NAMALWA (cell line): ENCODE data around the gene STOX2.

Experiments
- DNase-seq: peaks from one replicate; pipeline ENCODE4 v3.0.0-alpha.2; 2015; ENCODE audit warnings: low spot score

Gene STOX2

GRCh38 chr4:183897193-183897592 is 7.9 kb upstream of the STOX2 start:
- no peak for DNase-seq

- DNase-seq, result no peak
Observed at GRCh38 chr4:183898456-183898855, 6.7 kb upstream of the STOX2 start.

- no peak for DNase-seq
Observed at GRCh38 chr4:183903021-183903760, 1.9 kb upstream of the STOX2 start.

- DNase-seq, result no peak
Observed at GRCh38 chr4:183905593-183906488, 734 bp downstream of the STOX2 start.

GRCh38 chr4:183906489-183906738 is 1.3 kb downstream of the STOX2 start:
- DNase-seq, result no peak

GRCh38 chr4:183906739-183907651 is 1.9 kb downstream of the STOX2 start:
- no peak for DNase-seq

- DNase-seq, result peak; percentile 19
Observed at GRCh38 chr4:183907871-183908683, 3.0 kb downstream of the STOX2 start.

- DNase-seq, result no peak
Observed at GRCh38 chr4:183909187-183909586, 4.1 kb downstream of the STOX2 start.

GRCh38 chr4:183909801-183910200 is 4.7 kb downstream of the STOX2 start:
- no peak for DNase-seq

- no peak for DNase-seq
Observed at GRCh38 chr4:183912585-183912984, 7.5 kb downstream of the STOX2 start.

GRCh38 chr4:183915976-183916375 is 10.9 kb downstream of the STOX2 start:
- DNase-seq, result no peak

- no peak for DNase-seq
Observed at GRCh38 chr4:183918696-183919095, 13.6 kb downstream of the STOX2 start.

GRCh38 chr4:183919141-183919540 is 14.0 kb downstream of the STOX2 start:
- DNase-seq, result no peak

- peak; percentile 33 for DNase-seq
Observed at GRCh38 chr4:183920512-183920911, 15.4 kb downstream of the STOX2 start.

- no peak for DNase-seq
Observed at GRCh38 chr4:183921335-183921734, 16.2 kb downstream of the STOX2 start.

GRCh38 chr4:183924362-183925044 is 19.4 kb downstream of the STOX2 start:
- no peak for DNase-seq

- no peak for DNase-seq
Observed at GRCh38 chr4:183926950-183927349, 21.8 kb downstream of the STOX2 start.

GRCh38 chr4:183932576-183932975 is 27.5 kb downstream of the STOX2 start:
- DNase-seq, result no peak

GRCh38 chr4:183934761-183935160 is 29.7 kb downstream of the STOX2 start:
- DNase-seq, result no peak

- DNase-seq, result no peak
Observed at GRCh38 chr4:183935355-183936005, 30.4 kb downstream of the STOX2 start.
